ENCODE measurements around the gene HSPG2.

The HSPG2 gene

DNA sequence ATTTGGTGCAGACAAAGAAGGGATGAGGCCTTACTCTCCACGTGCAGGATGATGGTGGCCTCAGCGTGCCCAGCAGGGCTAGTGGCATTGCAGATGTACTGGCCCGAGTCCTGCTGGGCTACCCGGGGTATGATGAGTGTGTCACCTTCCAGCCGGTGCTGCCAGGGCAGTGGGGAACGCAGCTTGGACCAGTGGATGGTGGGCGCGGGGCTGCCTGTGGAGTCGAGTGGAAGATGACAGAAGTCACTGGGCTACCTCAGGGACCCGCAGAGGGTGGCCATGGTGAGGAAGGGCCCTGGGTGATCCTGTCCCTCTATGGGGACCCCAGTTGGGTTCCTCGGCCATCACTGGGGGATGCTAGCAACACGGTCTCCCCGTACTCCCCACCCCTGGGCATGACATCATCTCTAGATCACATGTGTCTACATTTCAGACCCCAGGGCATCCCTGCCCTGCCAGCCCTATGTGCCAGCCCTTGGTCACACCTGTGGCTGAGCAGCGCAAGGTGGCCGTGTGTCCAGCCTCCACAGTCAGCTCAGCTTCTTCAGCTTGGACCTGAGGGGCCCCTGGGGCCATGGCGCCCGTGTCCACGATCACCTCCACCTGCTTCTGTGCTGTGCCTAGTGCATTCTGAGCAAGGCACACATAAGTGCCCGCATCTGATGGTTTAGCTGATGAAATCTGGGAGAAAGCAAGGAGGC lies 97.6 kb downstream of the HSPG2 start:
- no peak overlapping the region for H3K4me3 ChIP-seq (ENCODE audit: low read depth, low read length)
- TF ChIP-seq, protein P1, sequence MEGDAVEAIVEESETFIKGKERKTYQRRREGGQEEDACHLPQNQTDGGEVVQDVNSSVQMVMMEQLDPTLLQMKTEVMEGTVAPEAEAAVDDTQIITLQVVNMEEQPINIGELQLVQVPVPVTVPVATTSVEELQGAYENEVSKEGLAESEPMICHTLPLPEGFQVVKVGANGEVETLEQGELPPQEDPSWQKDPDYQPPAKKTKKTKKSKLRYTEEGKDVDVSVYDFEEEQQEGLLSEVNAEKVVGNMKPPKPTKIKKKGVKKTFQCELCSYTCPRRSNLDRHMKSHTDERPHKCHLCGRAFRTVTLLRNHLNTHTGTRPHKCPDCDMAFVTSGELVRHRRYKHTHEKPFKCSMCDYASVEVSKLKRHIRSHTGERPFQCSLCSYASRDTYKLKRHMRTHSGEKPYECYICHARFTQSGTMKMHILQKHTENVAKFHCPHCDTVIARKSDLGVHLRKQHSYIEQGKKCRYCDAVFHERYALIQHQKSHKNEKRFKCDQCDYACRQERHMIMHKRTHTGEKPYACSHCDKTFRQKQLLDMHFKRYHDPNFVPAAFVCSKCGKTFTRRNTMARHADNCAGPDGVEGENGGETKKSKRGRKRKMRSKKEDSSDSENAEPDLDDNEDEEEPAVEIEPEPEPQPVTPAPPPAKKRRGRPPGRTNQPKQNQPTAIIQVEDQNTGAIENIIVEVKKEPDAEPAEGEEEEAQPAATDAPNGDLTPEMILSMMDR (IDR thresholded peaks at IDR 0.05; ENCODE audit: low read depth, low read length, missing control alignments), result no peak
- in situ Hi-C loops (cut with HindIII; ENCODE audit: low sequenced_read_pairs), result loop anchor here (5.0 kb wide), 1 partner anchor 48 kb away; no protein-coding TSS in a partner anchor
- DNase-seq (ENCODE audit: low read depth), result no peak

DNA sequence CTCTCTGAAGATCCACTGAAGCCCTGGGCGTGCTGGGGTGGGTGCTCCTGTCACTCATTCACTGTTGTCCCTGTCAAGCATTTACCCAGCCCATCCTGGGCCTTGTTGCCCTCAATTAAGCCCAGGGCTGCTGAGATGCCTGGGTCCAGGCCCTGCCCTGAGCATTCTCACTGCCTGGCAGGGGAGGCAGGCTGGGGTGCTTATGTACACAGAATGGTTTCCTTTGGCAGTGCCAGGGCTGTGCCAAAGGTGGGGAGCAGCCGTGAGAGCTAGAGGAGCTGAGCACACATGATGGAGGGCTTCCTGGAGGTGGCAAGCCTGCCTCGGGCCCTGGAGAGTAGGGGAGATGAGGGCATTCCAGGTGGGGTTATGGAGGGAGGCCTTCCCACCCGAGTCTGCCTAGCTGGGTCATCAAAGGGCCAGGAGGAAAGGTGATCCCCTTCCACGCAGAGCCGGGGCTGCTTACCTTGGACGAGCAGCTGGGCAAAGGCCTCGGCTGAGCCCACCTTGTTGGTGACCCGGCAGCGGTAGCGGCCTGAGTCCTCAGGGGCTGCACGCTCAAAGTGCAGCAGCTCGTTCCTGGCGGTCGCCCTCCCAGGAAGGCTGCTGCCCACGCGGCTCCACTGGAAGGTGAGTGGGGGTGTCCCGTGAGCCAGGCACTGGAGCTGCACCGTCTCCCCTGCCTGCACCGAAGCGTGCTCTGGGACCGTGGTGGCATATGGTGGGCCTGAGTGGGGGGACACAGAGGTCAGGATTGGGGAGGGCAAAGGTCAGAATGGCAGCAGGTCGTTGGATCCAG lies 98.6 kb downstream of the HSPG2 start:
- in situ Hi-C loops (cut with HindIII; ENCODE audit: low sequenced_read_pairs), result no loop called here
- no peak for DNase-seq (ENCODE audit: low read depth)
- TF ChIP-seq, protein P1 (IDR thresholded peaks at IDR 0.05; ENCODE audit: low read depth, low read length, missing control alignments), result no peak

DNA sequence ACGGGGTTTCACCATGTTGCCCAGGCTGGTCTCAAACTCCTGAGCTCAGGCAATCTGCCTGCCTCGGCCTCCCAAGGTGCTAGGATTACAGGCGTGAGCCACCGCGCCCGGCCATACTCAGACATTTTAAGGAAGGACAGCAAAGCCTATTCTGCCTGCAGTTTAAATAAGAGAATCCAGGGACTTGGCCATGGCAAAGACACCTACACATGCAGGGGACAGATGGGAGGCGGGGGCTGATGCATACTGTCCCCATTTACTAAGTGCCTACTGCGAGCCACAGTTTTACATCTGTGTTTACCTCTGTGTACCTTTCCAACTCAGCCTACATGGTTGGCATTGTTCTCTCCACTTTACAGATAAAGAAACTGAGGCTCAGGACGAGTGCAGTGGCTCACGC lies 99.6 kb downstream of the HSPG2 start:
- in situ Hi-C loops (cut with HindIII; ENCODE audit: low sequenced_read_pairs), result no loop called here
- H3K4me3 ChIP-seq (ENCODE audit: low read depth, low read length), result no peak overlapping the region
- TF ChIP-seq, protein P1 (IDR thresholded peaks at IDR 0.05; ENCODE audit: low read depth, low read length, missing control alignments), result no peak
- DNase-seq (ENCODE audit: low read depth), result no peak

More for the DNA sequence above, 98.6 kb downstream of the HSPG2 start:
- H3K4me3 ChIP-seq (ENCODE audit: low read depth, low read length), result no peak overlapping the region

DNA sequence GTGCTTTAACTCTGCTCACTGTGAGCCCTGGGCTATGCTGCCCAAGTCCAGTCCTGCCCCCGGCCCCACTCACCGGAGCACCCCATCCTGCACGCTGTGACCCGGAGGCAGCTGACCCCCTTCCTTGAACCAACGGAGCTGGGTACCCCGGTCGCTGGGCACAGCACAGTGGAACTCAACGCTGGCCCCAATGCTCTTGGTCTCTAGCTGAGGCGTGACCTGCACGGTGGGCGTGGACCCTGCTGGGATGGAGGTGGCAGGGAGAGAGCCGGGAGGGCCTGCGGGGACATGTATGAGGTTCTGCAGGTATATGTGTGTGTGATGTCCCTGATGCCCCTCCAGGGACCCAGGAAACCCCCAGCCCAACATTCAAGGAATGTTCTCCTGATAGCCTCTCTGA lies 100.4 kb downstream of the HSPG2 start:
- no peak for DNase-seq (ENCODE audit: low read depth)
- TF ChIP-seq, protein P1 (IDR thresholded peaks at IDR 0.05; ENCODE audit: low read depth, low read length, missing control alignments), result no peak
- in situ Hi-C loops (cut with HindIII; ENCODE audit: low sequenced_read_pairs), result no loop called here
- H3K4me3 ChIP-seq (ENCODE audit: low read depth, low read length), result no peak overlapping the region

- H3K4me3 ChIP-seq (ENCODE audit: low read depth, low read length), result no peak overlapping the region
- no peak for DNase-seq (ENCODE audit: low read depth)
- TF ChIP-seq, protein P1 (IDR thresholded peaks at IDR 0.05; ENCODE audit: low read depth, low read length, missing control alignments), result no peak
- in situ Hi-C loops (cut with HindIII; ENCODE audit: low sequenced_read_pairs), result no loop called here
These were observed 101.1 kb downstream of the HSPG2 start for GRCh38 chr1:21836010-21836409.

GRCh38 chr1:21834666-21835065 lies 102.4 kb downstream of the HSPG2 start:
- DNase-seq (ENCODE audit: low read depth), result no peak
- in situ Hi-C loops (cut with HindIII; ENCODE audit: low sequenced_read_pairs), result no loop called here
- no peak overlapping the region for H3K4me3 ChIP-seq (ENCODE audit: low read depth, low read length)
- TF ChIP-seq, protein P1 (IDR thresholded peaks at IDR 0.05; ENCODE audit: low read depth, low read length, missing control alignments), result no peak

All from astrocyte of the cerebellum (primary cell).